G401 (cell line): ENCODE data around the gene TSNAXIP1. TPM values are rescaled to one million over a fixed set of nuclear protein-coding genes. Genes with fewer than 3 reads are reported as not detected.

Experiments
- DNase-seq: peaks from one replicate; pipeline ENCODE4 v3.0.0-alpha.2; 2015; ENCODE audit warnings: low spot score
- in situ Hi-C: cut with HindIII; loops from 2 replicates; pipeline ENCODE4 v1.10.0; 2016; ENCODE audit warnings: low sequenced_read_pairs, mixed read lengths
- total RNA-seq: library from RNA; depleted of rRNA; stranded (reverse); fragments of >200 nt; shearing (Covaris generic); gene quantifications from 2 replicates; pipeline ENCODE4 v1.2.3, GENCODE V29; 2014

Gene TSNAXIP1
- total RNA-seq, 1 experiment from 2014 or later = 0.95 TPM

GRCh38 chr16:67781565-67781921, 25.1 kb upstream of the TSNAXIP1 start:
- in situ Hi-C loops = no loop called here
- DNase-seq = no peak

DNA sequence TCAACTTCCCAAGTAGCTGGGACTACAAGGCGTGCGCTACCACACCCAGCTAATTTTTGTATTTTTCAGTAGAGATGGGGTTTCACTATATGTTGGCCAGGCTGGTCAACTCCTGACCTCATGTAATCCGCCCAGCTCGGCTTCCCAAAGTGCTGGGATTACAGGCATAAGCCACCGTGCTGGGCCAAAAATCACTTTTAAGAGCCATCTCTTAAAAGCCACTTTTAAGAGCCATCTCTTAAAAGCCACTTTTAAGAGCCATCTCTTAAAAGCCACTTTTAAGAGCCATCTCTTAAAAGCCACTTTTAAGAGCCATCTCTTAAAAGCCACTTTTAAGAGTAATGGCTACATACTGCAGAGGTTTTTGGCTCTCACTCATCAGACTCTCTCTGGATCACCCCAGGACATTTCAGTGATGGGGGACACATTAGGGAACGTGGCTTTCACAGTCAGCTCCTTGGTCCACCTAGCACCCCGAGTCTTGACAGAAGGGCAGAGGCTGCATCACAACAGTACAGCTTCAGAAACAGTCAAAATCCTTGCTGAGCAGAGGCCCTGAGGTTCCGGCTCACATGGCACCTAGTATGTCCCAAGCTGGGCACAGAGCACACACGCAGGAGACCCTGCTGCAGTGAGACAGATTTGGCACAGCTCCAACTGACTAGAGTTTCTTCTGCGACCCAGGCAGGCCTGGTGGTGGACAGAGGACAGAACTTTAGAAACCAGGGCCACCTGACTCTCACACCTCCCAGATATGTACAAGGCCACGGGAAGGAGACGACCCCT, 23.9 kb upstream of the TSNAXIP1 start:
- in situ Hi-C loops = no loop called here
- DNase-seq = no peak

DNA sequence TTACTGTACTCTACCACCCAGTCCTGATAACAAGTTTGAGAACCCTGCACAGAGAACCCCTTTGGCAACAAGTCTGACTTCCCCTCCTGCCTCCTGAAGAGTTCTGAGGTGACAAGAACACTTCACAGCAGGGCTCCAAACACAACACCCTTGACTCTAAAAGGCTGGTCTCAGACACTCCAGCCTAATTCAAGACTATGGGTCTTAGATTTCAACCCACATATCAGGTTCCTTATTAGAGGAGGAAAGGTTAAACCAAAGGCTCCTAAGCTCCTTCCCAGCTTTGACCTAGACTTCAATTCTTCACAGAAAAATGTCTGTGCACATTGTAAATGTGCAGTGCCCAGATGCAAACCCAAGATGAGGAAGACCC, 23.4 kb upstream of the TSNAXIP1 start:
- DNase-seq = no peak
- in situ Hi-C loops = no loop called here

DNA sequence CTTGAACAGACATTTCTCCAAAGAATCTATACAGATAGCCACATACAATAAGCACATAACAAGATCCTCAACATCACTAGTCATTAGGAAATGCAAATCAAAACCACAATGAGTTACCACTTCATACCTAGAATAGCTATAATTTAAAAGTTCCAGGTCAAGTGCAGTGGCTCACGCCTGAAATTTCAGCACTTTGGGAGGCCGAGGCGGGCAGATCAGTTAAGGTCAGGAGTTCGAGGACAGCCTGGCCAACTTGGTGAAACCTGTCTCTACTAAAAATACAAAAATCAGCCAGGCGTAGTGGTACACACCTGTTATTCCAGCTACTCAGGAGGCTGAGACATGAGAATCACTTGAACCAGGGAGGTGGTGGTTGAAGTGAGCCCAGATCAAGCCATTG, 20.2 kb upstream of the TSNAXIP1 start:
- DNase-seq = no peak
- in situ Hi-C loops = no loop called here

GRCh38 chr16:67790071-67790470, 16.6 kb upstream of the TSNAXIP1 start:
- in situ Hi-C loops = no loop called here
- DNase-seq = no peak

- in situ Hi-C loops = no loop called here
- DNase-seq = no peak
These were observed 10.5 kb upstream of the TSNAXIP1 start for GRCh38 chr16:67796099-67796718.

- no peak for DNase-seq
- in situ Hi-C loops = no loop called here
These were observed 6.3 kb upstream of the TSNAXIP1 start for GRCh38 chr16:67800338-67800926.

DNA sequence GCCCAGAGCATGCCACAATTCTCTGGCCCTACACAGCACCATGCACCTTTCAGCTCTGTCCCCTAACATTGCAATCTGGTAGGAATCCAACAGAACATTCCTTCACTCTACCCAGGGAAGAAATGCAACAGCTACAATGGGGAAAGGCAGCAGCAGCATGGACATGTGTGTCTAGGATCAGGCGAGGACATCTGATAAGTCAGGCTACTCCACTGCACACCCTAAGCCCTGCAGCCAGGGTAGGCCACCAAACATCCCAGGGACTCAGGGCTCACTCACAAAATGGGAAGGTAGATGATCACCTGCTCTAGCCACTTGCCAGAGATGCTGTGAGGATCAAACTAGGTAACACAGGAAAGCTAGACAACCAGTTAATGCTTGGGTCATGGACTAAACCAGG, 5.4 kb upstream of the TSNAXIP1 start:
- in situ Hi-C loops = no loop called here
- DNase-seq = no peak

DNA sequence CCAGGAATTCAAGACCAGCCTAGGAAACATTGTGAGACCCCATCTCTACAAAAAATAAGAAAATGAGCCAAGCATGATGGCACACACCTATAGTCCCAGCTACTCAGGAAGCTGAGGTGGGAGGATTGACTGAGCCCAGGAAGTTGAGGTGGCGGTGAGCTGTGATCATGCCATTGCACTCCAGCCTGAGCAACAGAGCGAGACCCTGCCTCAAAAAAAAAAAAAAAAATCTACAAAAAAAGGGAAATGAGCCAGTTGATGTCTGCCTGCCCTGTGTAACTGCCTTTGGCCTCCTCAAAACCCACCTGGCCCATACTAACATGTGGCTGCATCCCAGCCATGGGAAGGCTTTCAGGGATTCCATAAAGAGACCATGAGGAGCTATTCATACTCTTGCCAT, 4.8 kb upstream of the TSNAXIP1 start:
- in situ Hi-C loops = no loop called here
- DNase-seq = no peak

DNA sequence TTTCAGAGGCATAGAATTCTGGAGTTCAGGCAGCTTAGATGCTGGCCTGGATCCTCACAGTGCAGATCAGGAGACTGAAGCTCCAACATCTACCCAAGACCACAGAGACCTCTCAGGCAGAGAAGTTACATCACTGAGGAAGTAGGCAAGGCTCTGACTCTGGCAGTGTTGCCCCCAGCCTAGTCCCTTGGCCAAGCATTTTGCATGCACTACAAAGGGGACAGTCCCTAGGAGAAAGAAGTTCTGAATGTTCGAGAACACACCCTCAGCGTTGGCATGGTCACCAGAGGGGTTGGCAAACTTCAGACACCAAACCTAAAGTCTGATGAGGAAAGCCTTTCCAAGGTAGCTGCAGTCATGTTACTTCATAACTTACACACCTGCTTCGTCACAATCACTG, 2.8 kb upstream of the TSNAXIP1 start:
- in situ Hi-C loops = no loop called here
- DNase-seq = no peak

DNA sequence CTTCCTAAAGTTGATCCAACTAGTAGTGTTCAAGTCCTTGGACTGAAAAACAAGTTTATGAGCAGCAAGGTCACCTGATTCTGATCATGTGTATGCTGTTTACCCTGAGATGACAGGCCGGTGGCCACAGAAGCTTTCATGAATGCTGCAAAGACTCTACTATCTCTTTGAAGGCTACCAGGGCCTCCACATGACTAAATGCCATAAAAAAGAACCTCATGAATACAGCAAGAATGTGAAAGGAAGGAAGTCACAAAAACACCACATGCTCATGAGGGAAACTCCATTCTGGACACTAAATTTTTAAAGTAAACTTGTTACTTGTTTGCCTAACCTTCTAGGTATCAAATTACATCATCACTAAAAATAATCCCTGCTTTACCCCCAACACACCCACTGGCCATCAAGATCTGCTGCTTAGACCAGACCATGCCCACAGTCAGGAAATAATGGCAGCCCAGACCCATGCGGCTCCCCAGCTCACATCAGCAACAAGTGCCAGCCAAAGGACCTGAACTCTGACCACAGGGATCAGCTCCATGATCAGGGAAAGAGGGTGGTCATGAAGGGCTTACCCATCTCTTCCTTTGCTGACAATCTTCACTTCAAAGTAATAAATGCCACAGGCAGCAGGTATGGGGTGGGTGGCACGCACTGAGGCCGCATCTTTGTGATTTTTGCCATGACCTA, 1.7 kb upstream of the TSNAXIP1 start:
- DNase-seq = no peak
- in situ Hi-C loops = no loop called here

GRCh38 chr16:67805718-67806427, 816 bp upstream of the TSNAXIP1 start:
- DNase-seq = no peak
- in situ Hi-C loops = no loop called here

- in situ Hi-C loops = no loop called here
- DNase-seq = no peak
These were observed 526 bp downstream of the TSNAXIP1 start for GRCh38 chr16:67807148-67807682.

DNA sequence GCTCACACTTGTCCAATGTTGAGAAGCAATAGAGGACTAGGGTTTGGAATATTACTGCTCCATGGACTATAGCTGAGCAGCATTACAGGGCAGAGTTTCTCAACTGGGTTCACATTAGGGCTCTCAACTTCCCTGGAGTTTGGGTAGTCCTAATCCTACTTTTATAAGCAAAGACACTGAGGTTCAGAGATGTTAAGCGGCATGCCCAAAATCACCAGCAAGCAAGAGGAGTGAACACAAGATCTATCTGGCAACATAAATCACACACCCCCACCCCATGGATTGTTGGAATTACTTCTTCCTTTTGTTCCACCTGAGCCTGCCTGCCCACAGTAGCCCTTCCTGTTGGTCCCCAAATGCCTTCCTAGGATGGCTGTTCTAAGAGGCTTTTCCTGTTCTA, 5.2 kb downstream of the TSNAXIP1 start:
- in situ Hi-C loops = no loop called here
- no peak for DNase-seq

DNA sequence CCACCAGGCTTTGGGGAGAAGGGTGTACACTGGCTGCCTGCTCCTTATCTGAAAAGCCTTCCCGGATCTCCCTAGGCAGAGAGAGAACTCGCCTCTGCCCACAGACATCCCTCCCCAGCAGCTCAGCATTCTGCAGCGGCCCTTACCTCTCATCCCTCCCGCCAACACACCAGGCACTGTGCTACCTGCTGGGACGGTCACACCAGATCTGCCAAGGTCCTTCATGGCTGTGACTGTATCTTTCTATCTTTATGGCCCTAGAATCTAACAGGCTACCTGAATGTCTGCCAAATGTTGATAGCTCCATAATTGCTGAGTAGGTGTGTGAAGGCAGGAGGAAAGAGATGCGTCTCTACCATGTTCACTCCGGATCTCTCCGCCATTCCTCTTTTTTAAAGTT, 7.9 kb downstream of the TSNAXIP1 start:
- in situ Hi-C loops = no loop called here
- no peak for DNase-seq

GRCh38 chr16:67820608-67821259, 14.0 kb downstream of the TSNAXIP1 start:
- DNase-seq = no peak
- in situ Hi-C loops = loop anchor here (5.0 kb wide), 3 partner anchors 57 to 103 kb away; partner anchors contain the start of gene GFOD2

- no peak for DNase-seq
- in situ Hi-C loops = loop anchor here (5.0 kb wide), 3 partner anchors 55 to 105 kb away; partner anchors contain the start of gene GFOD2
These were observed 15.8 kb downstream of the TSNAXIP1 start for GRCh38 chr16:67822511-67822910.

- in situ Hi-C loops = no loop called here
- no peak for DNase-seq
These were observed 18.4 kb downstream of the TSNAXIP1 start for GRCh38 chr16:67825119-67825518.

DNA sequence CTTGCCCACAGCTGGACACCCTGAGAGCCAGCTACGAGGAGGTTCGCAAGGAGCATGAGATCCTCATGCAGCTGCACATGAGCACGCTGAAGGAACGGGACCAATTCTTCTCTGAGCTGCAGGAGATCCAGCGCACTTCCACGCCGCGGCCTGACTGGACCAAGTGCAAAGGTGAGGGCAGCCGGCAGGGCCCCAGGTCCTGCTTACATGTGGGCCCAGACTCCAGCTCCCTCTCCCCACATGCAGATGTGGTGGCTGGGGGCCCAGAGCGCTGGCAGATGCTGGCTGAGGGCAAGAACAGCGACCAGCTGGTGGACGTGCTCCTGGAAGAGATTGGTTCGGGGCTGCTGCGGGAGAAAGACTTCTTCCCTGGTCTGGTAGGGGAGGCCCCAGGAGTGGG, 19.2 kb downstream of the TSNAXIP1 start:
- in situ Hi-C loops = no loop called here
- no peak for DNase-seq
